Measurements from ENCODE around the gene SESTD1.

Gene SESTD1

GRCh38 chr2:179184610-179185009 is 80.0 kb downstream of the SESTD1 start:
- DNase-seq (ENCODE audit: low read depth in 2 of 2): no peak

- DNase-seq (ENCODE audit: low read depth in 2 of 2): no peak
Measured at GRCh38 chr2:179181002-179181401, 83.6 kb downstream of the SESTD1 start.

DNA sequence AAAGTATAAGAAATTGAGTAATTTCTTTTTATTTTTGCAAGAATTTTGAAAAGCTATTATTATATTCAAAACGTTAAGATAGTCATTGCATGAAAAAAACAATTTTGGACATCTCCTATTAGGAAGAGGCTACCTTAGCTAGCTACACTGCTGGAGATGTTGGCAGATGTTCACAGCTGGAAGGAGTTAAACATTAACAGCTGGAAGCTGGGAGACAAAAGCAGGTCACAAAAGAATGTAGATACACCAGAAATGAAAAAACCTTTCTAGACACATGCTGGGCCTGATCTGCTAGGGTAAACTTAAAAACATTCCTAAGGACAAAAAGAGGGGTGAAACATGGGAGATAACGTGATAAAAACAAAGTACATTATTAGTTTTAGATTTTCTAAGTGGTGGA is 84.4 kb downstream of the SESTD1 start:
- DNase-seq (ENCODE audit: low read depth in 2 of 2): no peak

DNA sequence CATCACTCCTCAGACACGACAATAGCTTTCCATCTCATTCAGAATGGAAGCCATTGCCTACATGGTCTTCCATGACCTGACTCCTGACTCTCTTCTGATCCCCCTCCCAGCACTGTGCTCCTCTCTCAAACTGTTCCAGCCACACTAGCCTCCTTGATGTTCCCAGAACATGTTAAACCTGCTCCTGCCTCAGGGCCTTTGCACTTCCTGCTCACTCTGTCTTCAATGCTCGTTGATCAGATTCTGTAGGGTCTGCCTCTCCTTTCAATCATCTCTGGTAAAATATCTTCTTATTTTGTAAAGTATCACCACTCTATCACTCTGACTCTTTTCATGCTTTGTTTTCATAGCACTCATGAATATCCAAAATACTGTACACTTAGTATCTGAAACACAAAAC is 84.9 kb downstream of the SESTD1 start:
- no peak for DNase-seq (ENCODE audit: low read depth in 2 of 2)

DNA sequence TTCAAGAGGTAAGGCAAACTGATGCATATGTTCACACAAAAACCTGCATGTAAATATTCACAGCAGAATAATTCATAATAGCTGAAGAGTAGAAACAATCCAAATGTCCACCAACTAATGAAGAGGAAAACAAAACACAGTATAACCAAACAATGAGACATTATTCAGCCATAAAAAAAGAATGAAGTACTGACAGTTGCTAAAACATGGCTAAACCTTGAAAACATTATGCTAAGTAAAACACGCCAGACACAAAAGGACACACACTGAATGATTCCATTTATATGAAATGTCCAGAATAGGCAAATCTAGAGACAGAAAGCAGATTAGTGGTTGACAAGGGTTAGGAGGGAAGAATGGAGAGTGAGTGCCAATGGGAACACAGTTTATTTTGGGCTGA is 86.9 kb downstream of the SESTD1 start:
- no peak for DNase-seq (ENCODE audit: low read depth in 2 of 2)

- no peak for DNase-seq (ENCODE audit: low read depth in 2 of 2)
Measured at GRCh38 chr2:179174240-179174639, 90.4 kb downstream of the SESTD1 start.

- DNase-seq (ENCODE audit: low read depth in 2 of 2): no peak
Measured at GRCh38 chr2:179172894-179173293, 91.7 kb downstream of the SESTD1 start.

DNA sequence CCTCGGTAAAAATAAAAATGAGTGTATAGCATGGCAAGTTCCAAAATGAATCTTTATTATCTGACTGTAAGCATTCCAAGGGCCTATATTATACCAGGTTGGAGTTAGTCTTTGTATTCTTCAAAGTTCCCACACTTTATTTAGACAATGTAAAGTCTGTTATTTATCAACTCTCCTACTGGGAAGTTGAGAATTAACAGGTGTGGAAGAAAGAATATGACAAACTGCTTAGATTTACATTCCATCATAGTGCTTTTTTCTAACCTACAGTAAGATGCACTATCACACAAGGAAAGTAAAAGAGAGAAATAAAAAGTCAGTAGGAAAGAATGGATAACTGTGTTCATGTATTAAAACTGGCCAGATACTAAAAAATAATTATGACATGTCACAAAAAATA is 93.3 kb downstream of the SESTD1 start:
- no peak for DNase-seq (ENCODE audit: low read depth in 2 of 2)

DNA sequence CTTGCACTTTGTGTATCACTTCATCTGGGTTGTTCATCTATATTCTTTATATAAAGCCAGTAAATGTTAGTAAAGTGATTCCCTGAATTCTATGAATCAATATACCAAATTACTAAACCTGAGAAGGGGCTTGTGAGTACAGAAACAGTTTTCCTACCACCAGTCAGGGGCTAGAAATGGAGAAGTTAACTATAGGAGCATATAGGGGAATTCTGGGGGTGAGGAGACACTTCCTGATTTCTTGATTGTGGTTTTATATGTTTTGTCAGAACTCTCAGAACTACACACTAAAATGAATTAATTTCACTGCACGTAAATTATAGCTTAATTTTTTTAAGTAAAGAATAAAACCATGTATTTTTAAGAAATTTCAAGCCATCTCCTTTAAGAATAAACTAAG is 93.7 kb downstream of the SESTD1 start:
- no peak for DNase-seq (ENCODE audit: low read depth in 2 of 2)

GRCh38 chr2:179165356-179166000 is 99.2 kb downstream of the SESTD1 start:
- no peak for DNase-seq (ENCODE audit: low read depth in 2 of 2)

DNA sequence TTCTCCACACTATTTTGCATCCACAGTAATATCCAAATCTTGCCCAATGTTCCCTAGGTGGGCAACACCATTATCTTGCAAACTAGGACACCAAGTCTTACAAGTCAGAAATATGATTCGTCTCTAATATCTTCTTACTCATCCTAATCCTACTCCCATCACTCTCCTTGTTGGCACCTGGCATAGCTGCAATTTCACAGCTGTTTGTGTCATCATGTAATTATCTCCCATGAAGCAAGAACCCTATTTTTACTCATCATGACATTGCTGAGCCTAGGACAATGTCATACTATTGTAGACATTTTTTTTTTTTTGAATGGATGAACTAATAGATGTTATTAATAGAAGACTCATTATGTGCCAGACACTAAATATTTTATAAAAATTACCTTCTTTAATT is 123.4 kb downstream of the SESTD1 start:
- DNase-seq (ENCODE audit: low read depth in 2 of 2): no peak

- DNase-seq (ENCODE audit: low read depth in 2 of 2): no peak
Measured at GRCh38 chr2:179140571-179140970, 124.1 kb downstream of the SESTD1 start.

DNA sequence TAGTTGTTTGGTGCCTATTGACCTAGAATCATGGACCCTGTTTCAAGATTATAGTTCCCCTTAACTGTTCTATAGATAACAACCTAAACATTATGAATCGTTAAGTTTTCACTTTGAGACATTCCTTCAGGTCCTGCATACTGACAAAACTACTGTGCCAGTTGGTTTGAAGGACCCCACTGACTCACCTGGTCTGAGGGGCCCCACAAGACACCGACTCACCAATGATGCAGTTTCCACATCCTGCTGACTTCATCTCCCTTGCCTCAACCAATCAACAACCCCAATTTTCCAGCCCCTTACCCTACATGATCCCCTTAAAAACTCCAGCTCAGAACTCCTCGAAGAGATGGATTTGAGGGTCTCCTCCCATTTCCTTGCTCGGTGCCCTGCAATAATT is 125.1 kb downstream of the SESTD1 start:
- no peak for DNase-seq (ENCODE audit: low read depth in 2 of 2)

GRCh38 chr2:179137200-179137759 is 127.4 kb downstream of the SESTD1 start:
- DNase-seq (ENCODE audit: low read depth in 2 of 2): no peak

DNA sequence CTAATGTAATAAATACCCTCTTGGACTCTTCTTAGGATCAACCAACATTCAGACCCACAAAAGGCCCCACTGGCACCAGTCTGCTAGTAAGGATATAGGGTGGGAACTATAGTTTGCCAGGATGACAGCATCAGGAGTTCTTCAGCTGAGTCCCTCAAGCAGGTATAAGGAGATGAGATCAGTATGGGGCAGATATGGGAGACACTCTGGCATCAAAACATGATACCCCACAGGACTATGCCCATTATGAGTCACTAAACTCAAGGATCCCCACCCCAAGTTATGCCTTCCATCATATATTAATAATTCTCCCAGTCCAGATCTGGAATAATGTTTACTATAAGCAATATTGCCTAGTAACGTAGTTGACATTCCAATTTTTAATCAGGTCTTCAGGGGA is 131.6 kb downstream of the SESTD1 start:
- no peak for DNase-seq (ENCODE audit: low read depth in 2 of 2)

DNA sequence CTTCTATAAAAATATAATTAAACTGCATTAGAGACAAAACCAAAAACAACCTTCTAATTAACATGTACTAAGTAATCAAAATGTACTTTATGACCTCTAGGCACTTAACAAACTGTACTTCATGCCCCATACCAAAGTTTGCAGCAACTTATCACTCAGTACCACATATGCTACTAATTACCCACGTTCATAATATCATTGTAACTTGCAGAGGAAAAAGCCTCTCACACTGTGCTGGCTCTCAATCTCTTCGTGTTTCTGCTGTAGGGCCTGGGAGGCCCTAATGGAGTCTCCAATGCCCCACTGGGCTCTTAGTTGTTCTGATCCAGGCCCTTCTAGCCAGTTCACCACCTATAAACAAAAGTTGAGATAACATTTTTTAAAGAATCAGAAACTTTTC is 132.6 kb downstream of the SESTD1 start:
- no peak for DNase-seq (ENCODE audit: low read depth in 2 of 2)

- no peak for DNase-seq (ENCODE audit: low read depth in 2 of 2)
Measured at GRCh38 chr2:179130560-179130959, 134.1 kb downstream of the SESTD1 start.

DNA sequence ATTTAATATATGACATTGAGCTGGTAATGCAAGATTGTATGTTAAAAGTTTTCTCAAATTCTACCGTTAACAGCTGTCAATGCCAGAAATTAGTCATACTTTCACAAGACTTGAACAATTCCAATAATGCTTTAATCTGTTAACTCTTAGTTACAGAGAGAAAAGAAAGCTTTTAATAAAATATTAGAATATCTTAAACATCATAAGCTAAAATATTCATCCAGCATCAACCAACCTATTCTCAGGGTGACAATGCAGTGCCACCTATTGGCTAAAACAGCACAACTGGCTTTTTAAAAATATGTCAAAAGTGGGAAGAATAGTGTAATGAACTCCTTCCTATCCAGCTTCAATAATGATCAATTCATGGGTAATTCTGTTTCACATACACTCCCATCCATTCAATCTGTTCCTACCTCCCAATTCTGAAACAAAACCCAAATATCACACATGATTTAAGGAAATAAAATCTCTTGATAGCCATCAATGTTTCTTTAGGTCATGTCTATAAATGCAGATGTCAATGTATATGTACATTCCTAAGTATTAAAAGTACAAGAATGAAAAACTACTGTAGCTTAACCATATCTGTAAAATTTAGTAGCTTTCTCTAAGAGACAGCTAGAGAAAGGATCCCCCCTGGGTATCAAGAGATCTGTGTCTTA is 134.9 kb downstream of the SESTD1 start:
- no peak for DNase-seq (ENCODE audit: low read depth in 2 of 2)

DNA sequence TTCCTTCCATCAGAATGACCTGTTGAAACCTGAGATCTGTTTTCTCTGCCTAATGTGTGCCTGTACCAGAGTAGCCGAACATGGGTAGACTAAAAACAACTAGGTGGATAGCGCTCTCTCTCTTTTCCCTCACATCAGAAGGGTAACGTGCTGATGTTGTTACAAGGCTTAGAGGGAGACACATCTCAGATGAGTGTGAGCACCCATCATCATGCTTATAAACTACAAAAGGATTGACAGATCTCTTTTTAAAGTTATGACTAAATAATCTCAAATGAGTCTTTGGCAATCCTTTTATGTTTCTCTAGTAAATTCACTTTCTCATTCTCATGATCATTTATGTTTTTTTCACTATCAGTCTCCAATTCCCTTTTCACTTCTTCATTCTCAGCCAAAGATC is 139.2 kb downstream of the SESTD1 start:
- DNase-seq (ENCODE audit: low read depth in 2 of 2): no peak

GRCh38 chr2:179124282-179124681 is 140.3 kb downstream of the SESTD1 start:
- DNase-seq (ENCODE audit: low read depth in 2 of 2): no peak

GRCh38 chr2:179123272-179123662 is 141.4 kb downstream of the SESTD1 start:
- DNase-seq (ENCODE audit: low read depth in 2 of 2): no peak

DNA sequence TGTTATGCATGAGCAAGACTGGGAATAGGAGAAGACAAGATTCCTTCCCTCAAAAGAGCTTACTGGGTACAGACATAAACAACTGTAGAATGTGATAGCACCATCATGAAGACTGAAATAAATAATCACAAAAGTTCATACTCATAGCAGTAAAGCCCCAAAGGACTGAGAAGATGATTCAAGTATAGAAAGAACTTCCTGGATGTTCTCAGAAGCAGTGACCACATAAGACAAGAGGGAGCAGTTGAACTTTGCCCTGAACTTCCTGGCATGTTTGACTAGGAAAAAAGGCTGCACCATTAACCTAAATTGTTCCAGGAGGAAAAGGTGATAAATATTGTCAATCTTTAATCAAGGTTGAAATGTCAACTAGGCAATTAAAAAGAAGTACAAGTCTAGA is 156.9 kb downstream of the SESTD1 start:
- no peak for DNase-seq (ENCODE audit: low read depth in 2 of 2)

- DNase-seq (ENCODE audit: low read depth in 2 of 2): peak; percentile 65 to 73
Measured at GRCh38 chr2:179106676-179107428, 157.8 kb downstream of the SESTD1 start.
